Lower lobe of right lung (tissue), 2 donors: ENCODE measurements around the gene ARHGAP24. TPM values are rescaled to one million over a fixed set of nuclear protein-coding genes. Genes with fewer than 3 reads are reported as not detected.

ENCODE experiments used
- ATAC-seq, 2 donors: fragments of 200-7000 bp; cut with Tn5 transposase; one replicate each; pipeline ENCODE4 v1.9.1; 2020 to 2022; ENCODE audit warnings: mild to moderate bottlenecking in 2 of 2, moderate library complexity in 2 of 2
- DNase-seq: peaks from one replicate; pipeline ENCODE4 v3.0.0-alpha.2; 2020
- H3K27ac ChIP-seq: fragments of 200-600 bp; one replicate; pipeline ENCODE4 v1.8.0; 2022
- H3K27me3 ChIP-seq: fragments of 200-600 bp; one replicate; pipeline ENCODE4 v1.8.0; 2022; ENCODE audit warnings: low read depth
- H3K36me3 ChIP-seq: fragments of 200-600 bp; one replicate; pipeline ENCODE4 v1.8.0; 2022; ENCODE audit warnings: mild to moderate bottlenecking
- H3K4me1 ChIP-seq: fragments of 200-600 bp; one replicate; pipeline ENCODE4 v1.8.0; 2022
- H3K4me3 ChIP-seq: fragments of 200-600 bp; one replicate; pipeline ENCODE4 v1.8.0; 2022; ENCODE audit warnings: mild to moderate bottlenecking
- H3K9me3 ChIP-seq: fragments of 200-600 bp; one replicate; pipeline ENCODE4 v1.8.0; 2022
- intact Hi-C: fragments of 100-400 bp; cut with DNase I; formaldehyde crosslinking; loops from one replicate; pipeline ENCODE4 v1.11.0; 2022
- total RNA-seq: library from RNA; stranded (reverse); fragmentation: NEBNext Ultra II Directional; extraction: Animal tissue kit (Norgen Biotek cat#: 25700); gene quantifications from one replicate; pipeline ENCODE4 v1.2.1, GENCODE V29; 2021
- TF ChIP-seq, protein P1 (sequence below): fragments of 200-600 bp; IDR thresholded peaks from one replicate; pipeline ENCODE4 v1.8.0; 2022; ENCODE audit warnings: antibody characterized with exemption, mild to moderate bottlenecking
- donor health status: DM: no; HTN: yes; CAD: no; lungs with severe emphysema.

ARHGAP24 gene
- total RNA-seq, 1 donor from 2014 or later, result 28.7 TPM

- Histone ChIP-seq H3K4me3 (no peak overlapping the region), H3K27me3 (no peaks in the 10 kb centered on the region), H3K27ac (no peak overlapping the region), H3K4me1 (peaks cover 14% of the 10 kb centered on the region), H3K36me3 (no peaks in the 10 kb centered on the region), H3K9me3 (no peaks in the 10 kb centered on the region)
- ATAC-seq (no peak), DNase-seq (no peak)
- TF ChIP-seq, protein P1, sequence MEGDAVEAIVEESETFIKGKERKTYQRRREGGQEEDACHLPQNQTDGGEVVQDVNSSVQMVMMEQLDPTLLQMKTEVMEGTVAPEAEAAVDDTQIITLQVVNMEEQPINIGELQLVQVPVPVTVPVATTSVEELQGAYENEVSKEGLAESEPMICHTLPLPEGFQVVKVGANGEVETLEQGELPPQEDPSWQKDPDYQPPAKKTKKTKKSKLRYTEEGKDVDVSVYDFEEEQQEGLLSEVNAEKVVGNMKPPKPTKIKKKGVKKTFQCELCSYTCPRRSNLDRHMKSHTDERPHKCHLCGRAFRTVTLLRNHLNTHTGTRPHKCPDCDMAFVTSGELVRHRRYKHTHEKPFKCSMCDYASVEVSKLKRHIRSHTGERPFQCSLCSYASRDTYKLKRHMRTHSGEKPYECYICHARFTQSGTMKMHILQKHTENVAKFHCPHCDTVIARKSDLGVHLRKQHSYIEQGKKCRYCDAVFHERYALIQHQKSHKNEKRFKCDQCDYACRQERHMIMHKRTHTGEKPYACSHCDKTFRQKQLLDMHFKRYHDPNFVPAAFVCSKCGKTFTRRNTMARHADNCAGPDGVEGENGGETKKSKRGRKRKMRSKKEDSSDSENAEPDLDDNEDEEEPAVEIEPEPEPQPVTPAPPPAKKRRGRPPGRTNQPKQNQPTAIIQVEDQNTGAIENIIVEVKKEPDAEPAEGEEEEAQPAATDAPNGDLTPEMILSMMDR, result no peak
- intact Hi-C loops, result no loop called here
Measured at GRCh38 chr4:85938062-85938461, 463.1 kb downstream of the ARHGAP24 start.

DNA sequence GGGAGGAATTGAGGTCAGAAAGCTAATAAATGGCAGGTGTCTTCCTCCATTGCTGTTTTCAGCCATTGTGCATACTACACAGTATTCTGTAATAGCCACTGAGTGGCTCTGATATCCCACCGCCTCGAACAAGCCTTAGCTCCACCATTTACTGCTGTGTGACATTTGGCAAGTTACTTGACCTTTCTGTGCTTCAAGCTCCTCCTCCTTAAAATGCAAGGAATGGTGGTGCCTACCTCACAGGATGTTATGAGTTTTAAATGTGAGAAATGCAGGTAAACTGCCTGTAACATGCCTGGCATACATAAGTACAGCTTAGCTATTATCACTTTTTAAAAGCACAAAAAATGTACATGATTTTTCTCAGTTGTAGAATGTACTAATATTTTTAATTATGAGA lies 464.0 kb downstream of the ARHGAP24 start:
- H3K27me3 ChIP-seq, result no peaks in the 10 kb centered on the region
- intact Hi-C loops, result no loop called here
- TF ChIP-seq, protein P1, result no peak
- DNase-seq (no peak), ATAC-seq (no peak)
- no peak overlapping the region for H3K27ac ChIP-seq
- H3K9me3 ChIP-seq, result no peaks in the 10 kb centered on the region
- H3K4me1 ChIP-seq, result peaks cover 6% of the 10 kb centered on the region
- H3K4me3 ChIP-seq, result no peak overlapping the region
- no peaks in the 10 kb centered on the region for H3K36me3 ChIP-seq

DNA sequence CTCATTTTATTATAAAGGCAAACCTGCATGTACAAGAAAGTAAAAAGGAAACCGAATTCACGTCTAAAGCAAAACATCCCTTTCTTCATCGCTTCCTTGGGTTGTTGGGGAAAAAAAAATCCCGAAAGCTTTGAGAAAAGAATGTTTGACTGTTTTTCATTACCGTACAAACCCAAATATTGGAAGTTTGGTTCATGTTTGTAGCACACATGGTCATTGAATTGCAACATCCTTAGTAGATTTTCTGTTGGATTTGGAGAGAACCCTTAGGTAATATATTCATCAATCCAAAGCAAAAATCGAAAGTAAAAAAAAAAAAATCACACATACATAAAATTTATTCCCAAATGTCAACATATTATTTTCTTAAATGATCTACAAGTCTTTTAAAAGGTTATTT lies 464.6 kb downstream of the ARHGAP24 start:
- no peak for DNase-seq
- Histone ChIP-seq H3K9me3 (no peaks in the 10 kb centered on the region), H3K4me3 (no peak overlapping the region), H3K4me1 (no peaks in the 10 kb centered on the region), H3K27me3 (no peaks in the 10 kb centered on the region), H3K36me3 (no peaks in the 10 kb centered on the region), H3K27ac (no peak overlapping the region)
- TF ChIP-seq, protein P1, result no peak
- intact Hi-C loops, result no loop called here
- ATAC-seq, result no peak

- intact Hi-C loops, result no loop called here
- H3K36me3 ChIP-seq, result no peaks in the 10 kb centered on the region
- no peaks in the 10 kb centered on the region for H3K27me3 ChIP-seq
- no peak for DNase-seq
- no peak overlapping the region for H3K27ac ChIP-seq
- H3K9me3 ChIP-seq, result no peaks in the 10 kb centered on the region
- TF ChIP-seq, protein P1, result no peak
- ATAC-seq, result no peak
- no peak overlapping the region for H3K4me3 ChIP-seq
- H3K4me1 ChIP-seq, result no peaks in the 10 kb centered on the region
Measured at GRCh38 chr4:85940151-85940550, 465.2 kb downstream of the ARHGAP24 start.

GRCh38 chr4:85942107-85942506 lies 467.2 kb downstream of the ARHGAP24 start:
- ATAC-seq, result no peak
- H3K9me3 ChIP-seq, result no peaks in the 10 kb centered on the region
- TF ChIP-seq, protein P1, result no peak
- H3K36me3 ChIP-seq, result no peaks in the 10 kb centered on the region
- DNase-seq, result no peak
- H3K4me1 ChIP-seq, result no peaks in the 10 kb centered on the region
- H3K27me3 ChIP-seq, result no peaks in the 10 kb centered on the region
- intact Hi-C loops, result no loop called here
- no peak overlapping the region for H3K4me3 ChIP-seq
- H3K27ac ChIP-seq, result no peak overlapping the region

DNA sequence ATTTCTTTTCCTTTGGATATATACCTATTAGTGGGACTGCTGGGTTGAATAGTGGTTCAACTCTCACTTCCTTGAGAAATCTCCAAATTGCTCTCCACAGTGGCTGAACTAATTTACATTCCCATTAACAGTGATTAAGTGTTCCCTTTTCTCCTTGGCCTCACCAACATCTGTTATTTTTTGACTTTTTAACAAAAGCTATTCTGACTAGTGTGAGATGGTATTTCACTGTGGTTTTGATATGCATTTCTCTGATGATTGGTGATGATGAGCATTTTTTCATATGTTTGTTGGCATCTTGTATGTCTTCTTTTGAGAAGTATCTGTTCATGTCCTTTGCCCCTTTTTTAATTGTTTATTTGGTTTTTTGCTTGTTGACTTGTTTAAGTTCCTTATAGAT lies 471.9 kb downstream of the ARHGAP24 start:
- Histone ChIP-seq H3K4me3 (no peak overlapping the region), H3K9me3 (no peaks in the 10 kb centered on the region), H3K27ac (no peak overlapping the region), H3K27me3 (no peaks in the 10 kb centered on the region), H3K36me3 (no peaks in the 10 kb centered on the region), H3K4me1 (no peaks in the 10 kb centered on the region)
- ATAC-seq (no peak), DNase-seq (no peak)
- intact Hi-C loops, result no loop called here
- TF ChIP-seq, protein P1, result no peak
